Cerebellar cortex (tissue), 1 donor: ENCODE measurements around the gene AXDND1.

Source experiments
- DNase-seq: peaks from one replicate; pipeline ENCODE4 v3.0.0-alpha.2; 2015; ENCODE audit warnings: low spot score

AXDND1 gene

DNA sequence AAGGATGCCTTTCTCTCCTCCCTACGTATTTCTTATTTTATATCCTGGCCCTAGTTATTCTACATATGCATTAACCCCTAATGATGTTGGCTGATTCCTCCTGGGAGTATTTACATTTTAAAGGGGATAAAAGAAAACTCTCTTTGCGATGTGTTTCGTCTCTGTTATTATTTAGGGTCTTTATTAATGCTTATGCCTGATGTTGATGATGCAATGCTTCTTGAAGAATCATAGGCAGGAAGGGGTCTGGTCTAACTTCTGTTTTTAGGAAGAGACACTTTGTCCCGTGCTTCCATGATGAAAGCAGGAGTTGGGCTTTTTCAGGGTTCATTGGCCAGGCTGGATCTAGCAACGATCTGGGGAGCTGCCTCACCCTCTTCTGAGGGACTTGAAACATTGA is 210.7 kb downstream of the AXDND1 start:
- DNase-seq = no peak

DNA sequence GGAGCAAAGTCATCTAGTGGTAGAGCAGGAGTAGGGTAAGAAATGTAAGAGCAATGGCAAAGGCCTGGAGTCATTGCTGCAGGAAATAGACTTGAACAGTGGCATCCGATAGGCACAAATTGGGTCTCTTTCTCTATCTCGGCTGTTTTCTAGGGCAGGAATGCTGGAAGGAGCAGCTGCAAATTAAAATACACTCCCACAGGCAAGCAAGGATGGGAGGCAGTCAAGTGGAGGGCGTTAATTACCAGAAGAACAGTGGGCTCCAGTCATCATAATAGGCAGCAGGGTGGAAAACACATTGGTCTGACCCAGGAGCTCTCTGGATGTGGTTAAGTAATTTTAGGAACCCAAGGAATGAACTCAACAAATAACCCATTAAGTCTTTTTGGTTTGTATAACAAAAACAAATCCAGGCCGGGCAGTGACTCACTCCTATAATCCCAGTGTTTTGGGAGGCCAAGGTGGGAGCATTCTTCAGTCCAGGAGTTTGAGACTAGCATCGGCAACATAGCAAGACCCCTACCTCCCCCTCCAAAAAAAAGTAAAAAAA is 218.1 kb downstream of the AXDND1 start:
- DNase-seq = no peak

DNA sequence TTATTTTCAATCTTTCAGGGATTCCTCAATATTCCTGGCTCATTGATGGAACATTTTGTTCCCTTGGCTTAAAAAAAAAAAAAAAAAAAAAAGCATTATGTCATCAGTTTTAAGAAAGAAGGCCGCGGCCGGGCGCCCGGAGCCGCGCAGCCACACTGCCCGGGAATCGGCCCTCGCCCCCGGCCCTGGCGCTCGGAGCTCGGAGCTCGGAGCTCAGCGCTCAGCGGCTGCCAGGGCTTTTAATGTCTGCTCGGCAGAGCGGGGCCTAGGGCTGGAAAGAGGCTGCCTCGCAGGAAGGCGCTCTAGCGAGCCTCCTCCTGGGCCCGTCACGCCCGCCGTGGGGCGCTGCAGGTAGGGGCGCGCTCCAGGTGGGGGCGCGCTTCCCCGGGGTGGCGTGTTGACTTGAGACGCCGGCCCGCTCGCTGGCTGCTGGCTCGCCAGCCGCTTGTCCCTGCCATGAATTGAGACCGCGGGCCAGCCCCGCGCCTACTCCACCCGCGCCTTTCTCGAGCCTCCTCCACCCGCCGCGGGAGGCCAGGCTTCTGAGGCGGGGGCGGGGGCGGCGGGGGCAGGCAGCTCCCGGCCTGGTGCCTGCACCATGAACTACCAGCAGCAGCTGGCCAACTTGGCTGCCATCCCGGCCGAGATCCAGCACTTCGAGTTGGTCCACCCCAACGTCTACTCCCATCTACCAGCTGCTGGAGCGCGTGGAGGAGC is 220.5 kb downstream of the AXDND1 start:
- DNase-seq = peak; percentile 5

DNA sequence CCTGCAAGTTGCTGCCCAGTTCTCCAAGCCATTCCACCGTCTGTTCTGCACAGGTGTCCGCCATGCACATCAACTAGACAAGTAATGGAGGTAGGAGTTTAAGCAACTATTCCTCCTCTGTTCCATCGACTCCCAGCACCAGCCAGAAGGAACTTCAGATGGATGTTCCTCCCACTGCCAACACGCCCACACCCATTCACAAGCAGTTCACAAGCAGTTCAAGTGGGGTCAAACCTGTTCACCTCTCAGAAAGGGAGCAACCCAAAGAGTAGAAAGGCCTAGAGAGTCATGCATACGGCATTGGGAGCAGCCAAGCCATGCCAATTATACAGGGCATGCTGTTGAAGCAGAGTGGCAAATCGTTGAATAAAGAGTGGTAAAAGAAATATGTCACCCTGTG is 221.6 kb downstream of the AXDND1 start:
- DNase-seq = no peak

DNA sequence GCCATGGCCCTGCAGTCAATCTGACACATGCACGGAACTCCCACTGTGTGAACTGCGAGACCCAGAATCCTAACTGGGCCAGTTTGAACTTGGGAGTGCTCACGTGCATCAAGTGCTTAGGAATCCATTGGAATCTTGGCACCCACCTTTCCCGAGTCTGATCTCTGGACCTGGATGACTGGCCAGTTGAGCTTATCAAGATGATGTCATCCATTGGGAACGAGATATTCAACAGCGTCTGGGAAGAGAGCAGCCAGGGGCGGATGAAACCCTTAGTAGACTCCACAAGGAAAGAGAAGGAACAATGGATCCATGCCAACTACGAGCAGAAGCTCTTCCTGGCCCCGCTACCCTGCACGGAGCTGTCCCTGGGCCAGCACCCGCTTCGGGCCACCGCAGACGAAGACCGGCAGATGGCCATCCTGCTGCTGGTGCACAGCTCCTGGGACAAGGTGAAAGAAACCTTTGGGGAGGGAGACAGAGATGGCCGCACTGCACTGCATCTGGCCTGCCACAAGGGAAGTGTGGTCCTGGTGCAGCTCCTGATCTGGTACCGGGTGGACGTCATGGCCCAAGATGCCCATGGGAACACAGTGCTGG is 222.8 kb downstream of the AXDND1 start:
- no peak for DNase-seq

DNA sequence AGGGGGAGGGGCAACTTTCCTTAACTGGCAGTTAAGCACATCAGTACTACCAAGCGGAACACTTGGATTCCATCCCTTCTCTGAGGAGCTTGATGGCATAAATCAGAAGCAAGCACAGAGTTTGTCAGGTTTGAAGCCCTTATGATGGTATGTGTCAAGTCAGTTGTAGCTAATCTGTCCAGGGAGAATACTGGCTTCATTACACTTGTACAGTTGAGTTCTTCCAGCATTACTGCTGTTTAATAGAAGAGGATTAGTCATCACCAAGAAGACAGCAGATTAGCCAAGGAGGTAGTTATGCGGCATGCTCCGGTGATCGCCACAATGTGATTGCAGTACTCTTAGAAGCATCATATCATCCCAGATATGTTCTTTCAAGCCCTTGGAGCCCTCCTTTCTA is 223.7 kb downstream of the AXDND1 start:
- no peak for DNase-seq

DNA sequence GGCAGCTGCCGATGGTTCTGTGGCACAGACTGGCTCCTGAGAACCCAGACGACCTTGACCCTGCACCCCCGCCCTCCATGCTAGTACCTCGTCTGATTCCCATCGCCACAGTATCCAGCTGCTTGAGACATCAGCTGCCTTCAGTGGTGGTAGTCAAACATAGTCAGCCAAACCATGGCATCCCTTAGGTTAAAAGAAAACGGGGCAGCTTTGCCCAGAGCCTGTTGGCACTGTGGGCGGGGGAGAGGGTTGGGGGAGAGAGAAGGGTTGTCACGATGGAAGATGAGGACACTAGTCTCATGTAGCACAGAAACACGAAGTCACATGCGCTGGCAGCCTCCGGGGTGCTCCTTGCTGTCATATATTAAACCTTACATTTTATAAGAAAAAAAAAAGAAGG is 224.9 kb downstream of the AXDND1 start:
- no peak for DNase-seq

DNA sequence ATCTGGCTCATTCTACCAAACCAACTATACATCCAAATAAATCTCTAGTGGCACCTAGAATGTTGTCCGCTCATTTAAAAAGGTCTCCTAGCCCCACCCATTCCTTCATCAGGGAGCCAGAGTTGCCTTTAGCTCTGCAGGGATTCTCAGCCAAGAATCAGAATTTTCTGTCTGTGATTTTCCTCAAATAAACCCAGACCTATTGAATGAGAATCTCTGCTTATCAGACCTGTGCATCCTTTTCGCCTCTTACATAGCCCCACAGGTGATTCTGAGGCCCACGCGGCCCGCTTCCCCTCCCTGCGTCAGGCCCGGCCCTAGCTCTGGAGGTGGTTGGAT is 225.5 kb downstream of the AXDND1 start:
- DNase-seq = no peak

DNA sequence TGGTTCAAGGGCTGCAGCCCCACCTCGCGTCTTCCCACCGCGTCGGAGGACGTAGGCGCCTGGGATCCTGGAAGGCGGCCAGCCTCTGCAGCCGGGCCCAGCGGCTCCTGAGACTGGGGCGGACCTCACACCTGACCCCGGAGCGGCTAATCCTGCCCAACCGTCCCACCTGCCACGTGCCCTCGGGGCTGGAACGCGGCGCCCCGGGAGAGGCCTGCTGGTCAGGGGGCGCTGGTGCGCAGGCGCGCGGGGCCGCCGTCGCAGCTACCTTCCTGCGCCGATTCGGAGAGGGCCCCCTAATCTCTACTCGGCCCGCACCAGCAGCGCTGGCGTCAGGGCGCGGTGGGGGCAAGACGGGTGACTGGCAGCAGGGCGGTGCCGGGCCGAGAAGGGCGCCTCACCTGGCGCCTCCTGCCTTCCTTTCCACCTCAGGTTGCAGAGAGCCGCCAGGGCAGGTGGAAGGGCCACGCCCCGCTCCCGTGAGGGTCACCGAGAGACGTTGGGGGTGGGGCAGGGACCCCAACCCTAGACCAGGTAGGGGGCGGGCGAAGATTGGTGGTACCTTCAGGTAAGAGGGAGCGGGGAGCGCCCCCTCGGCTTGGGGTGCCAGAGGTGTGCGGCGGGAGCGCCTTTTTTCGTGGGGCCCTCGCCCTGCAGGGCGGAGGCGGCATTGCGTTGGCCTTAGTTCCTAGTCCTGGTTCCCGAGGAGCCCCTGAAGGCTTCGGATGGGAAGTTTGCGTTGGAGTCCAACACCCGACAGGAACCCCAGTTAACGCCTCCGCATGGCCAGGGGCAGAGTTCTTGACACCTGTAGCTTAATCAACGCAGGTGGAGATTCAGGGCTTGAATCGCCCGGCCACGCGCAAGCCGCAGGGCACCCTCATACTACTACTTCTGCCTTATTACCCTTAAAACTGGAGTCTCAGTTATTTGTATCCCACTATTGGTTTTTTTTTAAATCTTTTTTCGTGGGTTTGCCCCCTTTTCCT is 226.1 kb downstream of the AXDND1 start, which contains the start of gene TDRD5:
TDRD5 (plus strand) TSS at position 241 of the 989 bp plus-strand sequence. CDS start 784 bp downstream, outside the sequence.
- DNase-seq = no peak

DNA sequence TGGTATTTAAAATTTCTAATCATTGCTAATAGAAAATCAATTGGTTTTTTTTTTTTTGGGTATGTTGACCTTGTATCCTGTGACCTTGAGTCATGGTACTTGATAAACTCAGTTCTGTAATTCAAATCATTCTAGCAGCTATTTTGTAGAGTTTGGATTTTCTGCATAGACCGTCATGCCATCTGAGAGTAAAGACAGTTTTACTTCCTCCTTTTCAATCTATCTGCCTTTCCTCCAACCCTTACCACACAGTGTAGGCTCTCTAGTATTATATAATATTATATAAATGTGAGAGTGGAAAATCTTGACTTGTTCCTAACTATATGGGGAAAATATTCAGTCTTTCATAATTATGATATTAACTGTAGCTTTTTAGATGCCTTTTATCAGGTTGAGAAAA is 232.9 kb downstream of the AXDND1 start:
- DNase-seq = no peak

DNA sequence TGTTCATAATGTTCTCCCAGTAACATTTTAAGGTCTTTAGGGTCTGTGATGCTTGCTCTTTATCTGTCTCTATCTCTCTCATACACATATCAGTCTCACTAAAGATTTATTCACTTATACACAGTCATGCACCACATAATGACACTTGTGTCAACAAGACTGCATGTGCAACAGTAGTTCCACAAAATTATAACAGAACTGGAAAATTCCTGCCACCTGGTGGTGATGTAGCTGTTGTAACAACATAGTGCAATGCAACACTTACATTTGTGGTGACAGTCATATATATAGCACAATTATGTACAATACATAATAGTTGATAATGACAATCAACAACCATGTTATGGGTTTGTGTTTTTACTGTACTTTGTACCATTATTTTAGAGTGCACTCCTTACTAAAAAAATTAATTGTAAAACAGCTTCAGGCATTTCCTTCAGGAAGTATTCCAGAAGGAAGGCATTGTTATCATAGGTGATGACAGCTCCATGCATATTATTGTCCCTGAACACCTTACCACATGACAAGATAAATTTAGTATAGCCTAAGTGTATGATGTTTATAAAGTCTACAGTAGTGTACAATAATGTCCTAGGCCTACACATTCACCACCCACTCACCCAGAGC is 234.0 kb downstream of the AXDND1 start:
- peak; percentile 19 for DNase-seq

DNA sequence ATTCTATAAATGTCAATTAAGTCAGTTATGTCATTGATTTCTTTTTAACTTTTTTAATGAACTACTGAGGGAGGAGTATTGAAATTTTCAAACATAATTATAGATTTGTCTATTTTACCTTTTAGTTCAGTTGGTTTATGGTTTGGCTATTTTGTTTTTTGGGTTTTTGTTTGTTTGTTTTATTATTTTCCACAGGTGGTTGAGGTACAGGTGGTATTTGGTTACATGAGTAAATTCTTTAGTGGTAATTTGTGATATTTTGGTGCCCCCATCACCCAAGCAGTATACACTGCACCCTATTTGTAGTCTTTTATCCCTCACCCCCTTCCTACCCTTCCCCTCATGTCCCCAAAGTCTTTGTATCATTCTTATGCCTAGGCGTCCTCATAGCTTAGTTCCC is 235.3 kb downstream of the AXDND1 start:
- no peak for DNase-seq
